HS-27A (cell line): ENCODE data around the gene MARF1.
"Not testable (repeated sequence)": the region's sequence is repeated elsewhere in the genome, so short reads cannot be mapped to it uniquely, and the experiment has no call there.

ENCODE experiments used
- DNase-seq: peaks from one replicate; pipeline ENCODE4 v3.0.0-alpha.2; 2012; ENCODE audit warnings: low read depth, missing footprints

Gene MARF1

GRCh38 chr16:15621889-15622288, 21.1 kb downstream of the MARF1 start:
- no peak for DNase-seq

DNA sequence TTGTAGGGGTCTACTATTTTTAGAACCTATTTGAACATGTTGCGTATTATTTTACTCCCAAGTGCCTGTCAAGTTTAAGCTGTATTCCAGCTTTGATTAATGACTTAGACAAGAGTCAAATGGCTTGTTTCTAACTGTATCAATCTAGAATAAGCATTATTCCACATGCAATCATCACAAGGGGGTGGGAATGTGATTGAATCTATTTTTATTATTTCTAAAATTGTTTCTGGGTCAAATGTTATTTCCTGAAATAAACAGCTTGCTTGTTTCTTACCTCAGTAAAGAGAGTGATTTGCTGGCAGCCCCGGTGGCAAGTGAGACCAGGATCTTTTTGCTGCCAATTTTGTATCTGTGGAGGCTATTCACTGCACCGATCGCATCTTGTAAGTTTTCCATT, 21.5 kb downstream of the MARF1 start:
- DNase-seq = no peak

DNA sequence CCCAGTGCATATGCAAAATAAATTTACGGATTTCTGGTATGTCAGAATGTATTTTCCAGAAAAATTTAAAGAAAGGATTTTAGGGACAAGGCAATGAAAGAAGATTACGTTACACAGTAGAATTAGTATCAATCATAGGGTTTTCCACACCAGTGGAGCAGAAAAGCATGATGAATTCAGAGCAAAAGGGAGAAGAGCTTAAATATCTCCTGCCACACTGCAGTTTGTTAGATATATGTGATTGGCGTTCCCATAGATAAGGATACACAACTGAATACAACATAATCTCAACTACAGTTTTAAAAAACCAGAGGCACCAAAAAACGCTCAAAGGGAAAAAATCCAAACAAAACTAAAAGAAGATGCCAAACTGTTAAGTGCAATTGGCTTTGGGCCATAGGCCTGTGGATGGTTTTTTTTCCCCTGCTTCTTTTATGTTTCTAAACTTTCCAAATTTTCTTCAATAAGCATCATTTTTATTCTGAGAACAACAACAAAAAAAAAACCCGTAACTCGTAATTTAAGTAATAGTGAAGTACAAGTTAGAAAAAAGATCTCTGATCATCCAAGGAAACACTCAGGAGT, 22.3 kb downstream of the MARF1 start:
- DNase-seq = no peak

- peak; percentile 62 for DNase-seq
Observed at GRCh38 chr16:15618392-15618791, 24.6 kb downstream of the MARF1 start.

DNA sequence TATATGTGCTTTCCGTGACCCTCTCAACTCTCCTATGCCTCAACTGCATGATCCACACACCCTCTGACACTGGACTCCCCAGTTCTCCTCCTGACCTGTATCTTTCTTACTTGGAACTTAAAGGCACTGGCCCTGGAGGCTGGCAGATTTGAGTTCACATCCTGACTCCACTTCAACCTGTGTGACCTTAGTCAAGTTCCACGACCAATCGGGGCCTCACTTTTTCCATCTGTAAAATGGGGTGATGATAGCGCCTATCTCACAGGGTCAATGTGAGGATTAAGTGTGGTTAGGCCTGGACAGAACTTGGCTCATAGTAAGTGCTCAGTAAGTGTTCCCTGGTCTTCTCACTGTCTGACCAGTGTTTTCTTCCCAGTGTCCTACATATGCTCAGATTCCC, 25.1 kb downstream of the MARF1 start:
- DNase-seq = no peak

GRCh38 chr16:15616475-15617165, 26.3 kb downstream of the MARF1 start:
- DNase-seq = no peak

DNA sequence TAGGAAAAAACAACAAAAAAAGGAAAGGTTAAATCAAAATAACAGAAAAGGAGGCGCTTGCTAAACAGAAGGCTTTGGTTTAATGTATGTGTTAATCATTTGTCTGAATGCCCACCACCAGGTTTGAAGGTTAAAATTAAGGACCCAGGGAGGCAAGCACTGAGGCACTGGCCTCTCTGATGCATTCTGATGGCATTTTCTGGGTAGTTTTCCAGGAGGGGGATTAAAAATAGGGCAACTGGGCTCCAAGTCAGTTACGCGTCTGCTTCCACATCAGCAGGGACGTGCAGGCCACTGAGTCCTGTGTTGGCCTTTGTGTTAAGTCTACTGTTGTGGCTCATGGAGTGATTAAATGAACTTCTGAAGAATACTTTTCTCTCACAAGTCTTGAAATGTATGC, 26.9 kb downstream of the MARF1 start:
- DNase-seq = no peak

GRCh38 chr16:15613676-15614075, 29.3 kb downstream of the MARF1 start:
- no peak for DNase-seq

GRCh38 chr16:15611610-15612009, 31.3 kb downstream of the MARF1 start:
- no peak for DNase-seq

DNA sequence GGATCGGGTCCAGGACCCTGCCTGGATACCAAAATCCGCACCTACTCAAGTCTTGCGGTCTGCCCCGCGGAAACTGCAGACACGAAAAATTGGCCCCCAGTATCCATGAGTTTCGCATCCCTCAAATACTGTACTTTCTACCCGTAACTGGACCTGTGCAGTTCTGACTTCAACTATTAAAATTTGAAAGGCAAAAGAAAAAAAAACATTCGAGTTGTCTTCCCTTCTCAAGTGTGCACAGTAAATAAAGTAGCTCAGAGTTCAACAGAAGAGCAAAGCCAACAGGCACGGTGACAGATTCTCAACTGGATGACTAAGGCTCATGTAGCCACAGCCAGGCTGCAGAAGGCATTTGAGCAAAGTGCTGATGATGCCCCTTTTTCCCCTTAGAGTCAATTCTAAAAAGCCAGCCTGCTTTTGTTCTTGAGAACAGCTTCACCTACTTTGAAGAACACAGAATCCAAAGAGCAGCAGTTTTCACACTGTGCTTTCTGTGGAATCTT, 32.5 kb downstream of the MARF1 start:
- no peak for DNase-seq

- no peak for DNase-seq
Observed at GRCh38 chr16:15609286-15609649, 33.7 kb downstream of the MARF1 start.

DNA sequence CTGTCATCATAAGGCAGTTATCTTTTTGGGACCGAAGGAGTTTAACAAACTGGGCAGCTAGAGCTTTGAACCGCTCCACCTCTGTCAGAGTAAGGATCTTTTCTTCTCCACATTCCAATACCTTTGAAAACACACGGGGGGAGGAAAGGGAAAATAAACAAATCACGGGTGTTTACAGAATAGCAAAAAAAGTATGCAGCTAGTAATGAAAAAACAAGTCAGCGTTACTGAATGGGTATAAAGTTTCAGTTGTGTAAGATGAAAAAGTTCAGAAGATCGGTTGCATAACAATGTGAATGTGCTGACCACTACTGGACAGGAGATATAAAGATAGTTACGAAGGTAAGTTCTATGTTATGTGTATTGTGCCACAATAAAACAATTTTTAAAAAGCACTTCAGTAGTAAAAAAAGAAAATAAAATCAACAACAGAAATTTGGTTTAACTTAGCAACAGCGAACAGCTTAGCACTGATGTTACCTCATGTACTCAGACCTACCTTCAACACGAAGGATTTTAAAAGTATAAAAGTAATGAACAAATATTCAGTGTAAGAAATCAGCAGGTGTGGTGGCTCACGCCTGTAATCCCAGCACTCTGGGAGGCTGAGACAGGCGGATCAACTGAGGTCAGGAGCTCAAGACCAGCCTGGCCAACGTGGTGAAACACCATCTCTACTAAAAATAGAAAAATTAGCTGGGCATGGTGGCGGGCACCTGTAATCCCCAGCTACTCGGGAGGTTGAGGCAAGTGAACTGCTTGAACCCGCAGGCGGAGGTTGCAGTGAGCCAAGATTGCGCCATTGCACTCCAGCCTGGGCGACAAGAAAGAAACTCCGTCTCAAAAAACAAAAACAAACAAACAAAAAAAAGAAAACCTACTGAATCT, 34.3 kb downstream of the MARF1 start:
- DNase-seq = no peak

DNA sequence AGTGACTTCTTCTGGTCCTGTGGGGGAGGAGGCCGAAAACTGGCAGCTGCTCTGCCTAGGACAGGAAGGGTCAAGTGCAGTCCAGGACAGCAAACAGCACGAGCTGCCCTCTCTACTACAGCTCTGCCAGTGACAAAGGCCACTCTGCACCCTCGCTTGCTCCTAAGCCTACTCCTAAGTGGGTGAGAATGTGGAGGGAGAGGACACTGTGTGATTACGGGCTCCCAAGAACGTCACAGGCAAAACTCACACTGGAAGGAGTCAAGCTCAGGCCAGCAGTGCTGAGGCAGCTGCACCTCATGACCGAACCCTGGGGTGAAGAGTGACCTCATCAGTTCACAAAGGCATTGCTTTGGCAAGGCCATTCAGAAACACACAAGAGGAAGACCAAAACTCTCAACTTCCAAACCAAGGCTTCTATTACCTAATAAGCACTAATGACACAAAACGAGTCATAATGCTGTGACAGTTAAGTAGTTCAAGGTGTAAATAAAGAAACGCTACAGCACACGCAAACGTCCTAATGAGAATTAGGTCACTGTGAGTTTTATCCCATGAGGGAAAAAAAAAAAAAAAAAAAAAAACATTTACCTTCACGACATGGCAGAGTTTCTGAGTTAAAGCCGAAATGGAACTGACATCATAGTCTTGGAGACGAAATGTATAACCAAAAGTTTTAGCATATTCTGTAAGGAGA, 35.1 kb downstream of the MARF1 start:
- DNase-seq = no peak

DNA sequence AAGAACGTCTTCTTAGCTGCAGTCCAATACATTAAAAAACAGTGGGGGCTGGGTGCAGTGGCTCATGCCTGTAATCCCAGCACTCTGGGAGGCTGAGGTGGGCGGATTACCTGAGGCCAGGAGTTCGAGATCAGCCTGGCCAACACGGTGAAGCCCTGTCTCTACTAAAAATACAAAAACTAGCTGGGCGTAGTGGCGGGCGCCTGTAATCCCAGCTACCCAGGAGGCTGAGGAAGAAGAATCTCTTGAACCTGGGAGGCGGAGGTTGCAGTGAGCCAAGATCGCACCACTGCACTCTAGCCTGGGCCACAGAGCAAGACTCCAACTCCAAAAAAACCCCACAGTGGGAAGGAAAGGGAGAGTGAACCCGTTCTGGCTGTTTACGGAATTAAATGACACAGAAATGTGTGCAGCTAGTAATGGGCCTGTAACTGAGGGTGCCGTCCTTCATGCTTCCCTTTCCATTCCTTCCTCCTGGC, 35.7 kb downstream of the MARF1 start:
- DNase-seq = not testable (repeated sequence)

DNA sequence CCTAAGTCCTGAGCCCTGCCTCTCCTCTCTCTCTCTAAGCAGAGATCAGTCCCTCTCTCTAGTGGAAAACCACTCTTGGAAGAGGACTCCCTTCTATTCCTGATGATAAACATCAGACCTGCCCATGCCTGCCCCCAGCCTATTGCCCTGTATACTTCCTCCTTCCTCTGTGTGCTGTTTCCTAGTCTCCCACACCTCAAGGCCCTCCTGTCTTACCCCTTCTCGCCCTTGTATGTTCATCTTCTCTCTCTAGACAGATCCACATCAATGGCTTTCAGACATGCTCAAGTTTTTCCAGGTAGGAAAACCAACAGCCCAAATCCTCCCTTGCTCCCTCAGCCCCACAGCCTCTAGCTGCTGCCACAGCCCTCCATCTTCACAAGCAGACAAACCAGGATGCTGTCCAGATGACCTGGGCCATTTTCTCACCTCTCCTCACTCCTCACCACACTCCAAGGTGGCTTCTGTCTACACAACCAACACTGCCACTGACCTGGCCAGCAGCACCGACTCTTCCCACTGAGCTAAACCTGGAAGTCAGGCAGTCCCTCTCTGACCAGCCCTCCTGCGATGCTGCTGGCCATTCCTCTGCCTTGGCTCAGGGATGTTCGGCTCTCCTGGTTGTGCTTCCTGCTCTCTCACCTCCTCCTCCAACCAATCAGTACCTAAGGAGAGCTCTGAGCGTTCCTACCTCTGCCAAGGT, 36.3 kb downstream of the MARF1 start:
- no peak for DNase-seq

DNA sequence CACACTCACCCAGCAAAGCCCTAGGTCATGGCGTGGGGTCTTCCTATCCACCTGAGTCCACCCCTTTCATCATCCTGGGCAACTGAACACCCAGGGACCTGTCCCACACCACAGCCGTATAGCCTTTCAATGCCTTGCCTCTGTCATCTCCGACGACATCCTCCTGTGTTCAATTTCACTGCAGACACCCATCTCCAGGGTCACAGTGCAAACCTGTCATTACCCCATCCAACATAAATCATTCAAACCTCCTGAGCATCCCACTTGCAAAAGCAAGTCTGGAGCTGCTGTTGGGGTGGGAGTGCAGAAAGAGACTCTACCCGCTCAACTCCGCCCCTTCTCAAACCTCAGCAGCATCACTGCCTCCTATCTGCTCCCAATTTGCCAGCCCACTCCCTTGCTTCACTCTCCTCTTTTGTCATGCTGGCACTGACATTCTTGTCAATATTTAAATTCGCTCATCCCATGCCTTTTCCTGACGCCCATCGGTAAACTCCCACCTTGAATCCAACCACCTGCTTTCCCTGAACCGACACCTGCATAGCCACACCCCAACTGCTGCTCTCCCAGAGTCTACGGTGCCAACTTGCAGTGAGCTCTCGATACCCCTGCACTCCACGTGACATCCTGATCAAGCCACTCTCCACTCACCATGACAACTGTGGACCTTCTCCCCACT, 37.0 kb downstream of the MARF1 start:
- DNase-seq = no peak

DNA sequence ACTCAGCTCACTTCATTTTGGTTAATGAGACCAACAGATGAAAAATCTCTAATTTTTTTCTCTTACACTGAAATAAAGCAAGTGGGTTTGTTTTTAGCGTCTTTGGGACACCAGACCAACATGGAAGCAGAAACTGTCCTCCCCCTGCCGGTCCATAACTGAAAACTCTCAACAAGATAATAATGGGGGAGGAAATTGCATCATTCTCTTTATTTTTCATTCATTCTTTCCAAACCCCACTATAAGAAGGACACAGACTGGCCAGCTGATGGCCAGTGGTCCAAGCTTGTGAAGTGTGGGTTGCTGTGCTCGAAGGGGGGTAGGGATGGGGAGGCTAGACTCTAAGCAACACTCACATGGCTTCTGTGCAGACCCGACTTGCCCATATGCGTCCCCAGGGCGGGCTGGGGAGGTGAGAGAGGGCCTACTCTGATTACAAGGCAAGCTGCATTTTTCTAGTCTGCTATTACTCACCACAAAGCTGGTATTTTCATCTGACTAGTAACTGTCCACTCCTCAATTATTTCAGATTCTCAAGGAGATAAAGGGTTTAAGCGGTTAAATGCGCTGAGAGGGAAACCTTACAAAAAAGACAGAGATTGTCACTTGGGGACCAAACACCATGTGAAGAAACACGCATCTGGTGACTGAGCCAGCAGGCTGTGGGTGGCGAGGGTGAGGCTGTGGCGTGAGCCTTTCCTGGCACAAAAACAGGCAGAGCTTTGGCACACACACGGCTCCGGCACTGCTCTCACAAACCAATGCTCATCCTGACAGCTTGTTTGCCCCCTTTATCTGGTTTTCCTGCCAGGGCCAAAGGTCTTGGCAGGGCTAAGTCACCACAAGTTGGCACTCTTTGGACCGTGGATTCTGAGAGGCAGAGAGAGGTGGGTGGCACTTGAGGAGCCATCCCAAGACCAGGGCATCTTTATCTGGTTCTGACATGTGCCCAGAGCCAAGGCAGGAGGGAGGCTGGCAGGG, 38.2 kb downstream of the MARF1 start:
- DNase-seq = no peak

GRCh38 chr16:15602285-15603044, 40.5 kb downstream of the MARF1 start:
- DNase-seq = no peak
